ENCODE data around the gene DGKQ.
"Not testable (repeated sequence)": the region's sequence is repeated elsewhere in the genome, so short reads cannot be mapped to it uniquely, and the experiment has no call there.

DGKQ gene

GRCh38 chr4:925171-925570, 48.2 kb downstream of the DGKQ start:
- no peak for DNase-seq (ENCODE audit: low read depth)

GRCh38 chr4:924107-925096, 49.0 kb downstream of the DGKQ start:
- DNase-seq (ENCODE audit: low read depth): no peak

GRCh38 chr4:921830-922331, 51.5 kb downstream of the DGKQ start:
- no peak for DNase-seq (ENCODE audit: low read depth)

GRCh38 chr4:919004-919680, 54.2 kb downstream of the DGKQ start:
- DNase-seq (ENCODE audit: low read depth): not testable (repeated sequence)

- DNase-seq (ENCODE audit: low read depth): not testable (repeated sequence)
Observed at GRCh38 chr4:918591-918990, 54.8 kb downstream of the DGKQ start.

GRCh38 chr4:917992-918391, 55.4 kb downstream of the DGKQ start:
- DNase-seq (ENCODE audit: low read depth): no peak

GRCh38 chr4:917466-917865, 55.9 kb downstream of the DGKQ start:
- no peak for DNase-seq (ENCODE audit: low read depth)

- no peak for DNase-seq (ENCODE audit: low read depth)
Observed at GRCh38 chr4:915595-915994, 57.8 kb downstream of the DGKQ start.

- no peak for DNase-seq (ENCODE audit: low read depth)
Observed at GRCh38 chr4:915041-915474, 58.3 kb downstream of the DGKQ start.

GRCh38 chr4:914531-914930, 58.8 kb downstream of the DGKQ start:
- no peak for DNase-seq (ENCODE audit: low read depth)

- no peak for DNase-seq (ENCODE audit: low read depth)
Observed at GRCh38 chr4:913280-913618, 60.1 kb downstream of the DGKQ start.

- DNase-seq (ENCODE audit: low read depth): no peak
Observed at GRCh38 chr4:912548-913279, 60.7 kb downstream of the DGKQ start.

- no peak for DNase-seq (ENCODE audit: low read depth)
Observed at GRCh38 chr4:911871-912490, 61.4 kb downstream of the DGKQ start.

- no peak for DNase-seq (ENCODE audit: low read depth)
Observed at GRCh38 chr4:911221-911751, 62.1 kb downstream of the DGKQ start.

- no peak for DNase-seq (ENCODE audit: low read depth)
Observed at GRCh38 chr4:910366-911091, 62.8 kb downstream of the DGKQ start.

GRCh38 chr4:909821-910220, 63.5 kb downstream of the DGKQ start:
- no peak for DNase-seq (ENCODE audit: low read depth)

GRCh38 chr4:909131-909571, 64.2 kb downstream of the DGKQ start:
- no peak for DNase-seq (ENCODE audit: low read depth)
